Measurements from ENCODE around the gene SUMO3.

GRCh38 chr21:44836666-44837471, 19.0 kb upstream of the SUMO3 start:
- TF ChIP-seq, protein P1, sequence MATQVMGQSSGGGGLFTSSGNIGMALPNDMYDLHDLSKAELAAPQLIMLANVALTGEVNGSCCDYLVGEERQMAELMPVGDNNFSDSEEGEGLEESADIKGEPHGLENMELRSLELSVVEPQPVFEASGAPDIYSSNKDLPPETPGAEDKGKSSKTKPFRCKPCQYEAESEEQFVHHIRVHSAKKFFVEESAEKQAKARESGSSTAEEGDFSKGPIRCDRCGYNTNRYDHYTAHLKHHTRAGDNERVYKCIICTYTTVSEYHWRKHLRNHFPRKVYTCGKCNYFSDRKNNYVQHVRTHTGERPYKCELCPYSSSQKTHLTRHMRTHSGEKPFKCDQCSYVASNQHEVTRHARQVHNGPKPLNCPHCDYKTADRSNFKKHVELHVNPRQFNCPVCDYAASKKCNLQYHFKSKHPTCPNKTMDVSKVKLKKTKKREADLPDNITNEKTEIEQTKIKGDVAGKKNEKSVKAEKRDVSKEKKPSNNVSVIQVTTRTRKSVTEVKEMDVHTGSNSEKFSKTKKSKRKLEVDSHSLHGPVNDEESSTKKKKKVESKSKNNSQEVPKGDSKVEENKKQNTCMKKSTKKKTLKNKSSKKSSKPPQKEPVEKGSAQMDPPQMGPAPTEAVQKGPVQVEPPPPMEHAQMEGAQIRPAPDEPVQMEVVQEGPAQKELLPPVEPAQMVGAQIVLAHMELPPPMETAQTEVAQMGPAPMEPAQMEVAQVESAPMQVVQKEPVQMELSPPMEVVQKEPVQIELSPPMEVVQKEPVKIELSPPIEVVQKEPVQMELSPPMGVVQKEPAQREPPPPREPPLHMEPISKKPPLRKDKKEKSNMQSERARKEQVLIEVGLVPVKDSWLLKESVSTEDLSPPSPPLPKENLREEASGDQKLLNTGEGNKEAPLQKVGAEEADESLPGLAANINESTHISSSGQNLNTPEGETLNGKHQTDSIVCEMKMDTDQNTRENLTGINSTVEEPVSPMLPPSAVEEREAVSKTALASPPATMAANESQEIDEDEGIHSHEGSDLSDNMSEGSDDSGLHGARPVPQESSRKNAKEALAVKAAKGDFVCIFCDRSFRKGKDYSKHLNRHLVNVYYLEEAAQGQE (IDR thresholded peaks at IDR 0.05; ENCODE audit: unreplicated experiment) = no peak
- TF ChIP-seq POLR2AphosphoS5 (IDR thresholded peaks at IDR 0.05; ENCODE audit: low read depth) (no peak), EZH2phosphoT487 (IDR thresholded peaks at IDR 0.05; ENCODE audit: unreplicated experiment) (no peak), CREB1 (CRISPR knock-in tag; IDR thresholded peaks at IDR 0.05; ENCODE audit: low read depth) (no peak), JUNB (IDR thresholded peaks at IDR 0.05; ENCODE audit: unreplicated experiment) (no peak), EZH2 (IDR thresholded peaks at IDR 0.05; ENCODE audit: low read depth, unreplicated experiment) (no peak), ZNF331 (CRISPR knock-in tag; IDR thresholded peaks at IDR 0.05; ENCODE audit: low read depth) (no peak), ZNF114 (CRISPR knock-in tag; IDR thresholded peaks at IDR 0.05) (no peak), STAT1 (IDR thresholded peaks at IDR 0.05; ENCODE audit: unreplicated experiment) (no peak)
- TF ChIP-seq, protein P2, sequence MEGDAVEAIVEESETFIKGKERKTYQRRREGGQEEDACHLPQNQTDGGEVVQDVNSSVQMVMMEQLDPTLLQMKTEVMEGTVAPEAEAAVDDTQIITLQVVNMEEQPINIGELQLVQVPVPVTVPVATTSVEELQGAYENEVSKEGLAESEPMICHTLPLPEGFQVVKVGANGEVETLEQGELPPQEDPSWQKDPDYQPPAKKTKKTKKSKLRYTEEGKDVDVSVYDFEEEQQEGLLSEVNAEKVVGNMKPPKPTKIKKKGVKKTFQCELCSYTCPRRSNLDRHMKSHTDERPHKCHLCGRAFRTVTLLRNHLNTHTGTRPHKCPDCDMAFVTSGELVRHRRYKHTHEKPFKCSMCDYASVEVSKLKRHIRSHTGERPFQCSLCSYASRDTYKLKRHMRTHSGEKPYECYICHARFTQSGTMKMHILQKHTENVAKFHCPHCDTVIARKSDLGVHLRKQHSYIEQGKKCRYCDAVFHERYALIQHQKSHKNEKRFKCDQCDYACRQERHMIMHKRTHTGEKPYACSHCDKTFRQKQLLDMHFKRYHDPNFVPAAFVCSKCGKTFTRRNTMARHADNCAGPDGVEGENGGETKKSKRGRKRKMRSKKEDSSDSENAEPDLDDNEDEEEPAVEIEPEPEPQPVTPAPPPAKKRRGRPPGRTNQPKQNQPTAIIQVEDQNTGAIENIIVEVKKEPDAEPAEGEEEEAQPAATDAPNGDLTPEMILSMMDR (conservative IDR thresholded peaks at IDR 0.05; ENCODE audit: low read depth in 2 of 2) = no peak
- TF ChIP-seq, protein P3, sequence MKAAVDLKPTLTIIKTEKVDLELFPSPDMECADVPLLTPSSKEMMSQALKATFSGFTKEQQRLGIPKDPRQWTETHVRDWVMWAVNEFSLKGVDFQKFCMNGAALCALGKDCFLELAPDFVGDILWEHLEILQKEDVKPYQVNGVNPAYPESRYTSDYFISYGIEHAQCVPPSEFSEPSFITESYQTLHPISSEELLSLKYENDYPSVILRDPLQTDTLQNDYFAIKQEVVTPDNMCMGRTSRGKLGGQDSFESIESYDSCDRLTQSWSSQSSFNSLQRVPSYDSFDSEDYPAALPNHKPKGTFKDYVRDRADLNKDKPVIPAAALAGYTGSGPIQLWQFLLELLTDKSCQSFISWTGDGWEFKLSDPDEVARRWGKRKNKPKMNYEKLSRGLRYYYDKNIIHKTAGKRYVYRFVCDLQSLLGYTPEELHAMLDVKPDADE (IDR thresholded peaks at IDR 0.05) = no peak
